Fibroblast of peridontal ligament (primary cell): Measurements from ENCODE around the gene SFI1.
"Not testable (repeated sequence)": the region's sequence is repeated elsewhere in the genome, so short reads cannot be mapped to it uniquely, and the experiment has no call there.

ENCODE experiments used
- DNase-seq: peaks from one replicate; pipeline ENCODE4 v3.0.0-alpha.2; 2010; ENCODE audit errors: extremely low read depth

The SFI1 gene

DNA sequence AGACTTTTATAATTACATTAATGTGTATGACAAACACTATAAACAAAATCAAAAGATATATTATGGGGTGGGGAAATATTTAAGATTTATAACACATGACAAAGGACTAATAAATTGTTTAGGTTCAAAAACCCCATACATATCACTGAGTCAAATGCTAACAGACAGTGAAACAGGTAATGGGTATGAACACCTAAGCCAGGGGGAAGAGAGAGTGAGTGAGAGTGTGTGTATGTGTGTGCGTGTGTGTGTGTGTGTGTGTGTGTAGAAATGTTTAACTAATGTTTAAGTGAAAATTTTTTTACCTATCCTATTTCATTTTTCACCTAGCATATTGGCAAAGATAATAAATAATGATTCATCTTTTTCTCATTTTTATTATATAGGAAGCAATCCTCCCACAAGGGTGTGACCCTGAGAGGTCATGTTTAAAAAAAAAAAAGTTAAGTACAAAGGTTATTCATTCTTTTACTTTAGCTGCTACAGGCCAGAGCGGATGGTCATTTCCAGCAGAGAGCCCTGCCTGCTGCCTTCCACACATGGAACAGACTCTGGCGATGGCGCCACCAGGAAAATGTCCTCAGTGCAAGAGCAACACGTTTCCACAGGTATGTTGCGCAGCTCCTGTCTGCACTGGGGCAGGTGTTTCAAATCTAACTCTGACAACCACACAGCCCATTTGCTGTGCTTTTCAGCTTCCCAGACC lies 92.8 kb downstream of the SFI1 start:
- DNase-seq: no peak

GRCh38 chr22:31590161-31590560 lies 93.8 kb downstream of the SFI1 start:
- not testable (repeated sequence) for DNase-seq

DNA sequence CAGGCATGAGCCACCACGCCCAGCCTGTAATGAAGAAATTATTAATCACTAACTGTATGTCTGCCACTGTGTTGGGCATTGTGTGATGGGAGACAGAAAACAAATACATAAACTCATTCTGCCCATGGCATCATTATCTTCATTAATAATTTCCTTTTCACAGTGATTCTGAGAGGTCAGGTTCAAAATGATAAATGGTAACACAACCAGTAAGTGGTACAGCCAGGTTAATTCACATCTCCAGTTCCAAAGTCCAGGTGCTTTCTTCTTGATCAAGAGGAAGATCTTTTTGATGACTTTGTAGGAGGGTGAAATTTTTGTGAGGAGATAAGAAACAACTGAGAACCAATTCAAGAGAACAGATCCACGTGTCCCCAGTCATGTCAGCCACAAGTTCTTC lies 98.9 kb downstream of the SFI1 start:
- no peak for DNase-seq

DNA sequence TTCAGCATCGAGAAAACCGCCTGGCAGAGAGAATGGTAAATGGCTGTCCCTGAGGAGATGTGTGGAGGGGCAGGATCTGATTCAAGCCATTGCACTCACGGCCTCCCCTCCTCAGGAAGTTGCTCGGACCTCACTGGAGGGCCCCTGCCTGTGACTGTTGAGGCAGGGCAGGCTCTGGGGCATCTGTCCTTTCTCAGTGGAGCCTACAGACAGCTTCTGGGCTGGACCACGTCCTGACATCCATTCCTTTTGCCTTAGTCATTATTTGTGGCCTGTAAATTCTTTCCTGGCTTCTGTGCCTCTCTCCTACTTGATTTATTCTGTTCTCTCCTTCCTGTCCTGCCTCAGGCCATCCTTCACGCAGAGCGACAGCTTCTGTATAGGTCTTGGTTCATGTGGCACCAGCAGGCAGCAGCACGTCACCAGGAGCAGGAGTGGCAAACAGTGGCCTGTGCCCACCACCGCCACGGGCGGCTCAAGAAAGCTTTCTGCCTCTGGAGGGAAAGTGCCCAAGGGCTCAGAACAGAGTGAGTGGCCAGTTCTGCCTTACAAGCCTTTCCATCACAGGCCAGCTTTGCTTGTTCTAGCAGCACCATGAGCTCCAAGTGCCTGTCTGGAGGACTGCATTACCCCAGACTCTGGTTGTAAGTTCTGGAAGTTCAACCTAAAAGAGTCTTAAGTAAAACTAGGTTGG lies 106.1 kb downstream of the SFI1 start:
- DNase-seq: peak; percentile 86

DNA sequence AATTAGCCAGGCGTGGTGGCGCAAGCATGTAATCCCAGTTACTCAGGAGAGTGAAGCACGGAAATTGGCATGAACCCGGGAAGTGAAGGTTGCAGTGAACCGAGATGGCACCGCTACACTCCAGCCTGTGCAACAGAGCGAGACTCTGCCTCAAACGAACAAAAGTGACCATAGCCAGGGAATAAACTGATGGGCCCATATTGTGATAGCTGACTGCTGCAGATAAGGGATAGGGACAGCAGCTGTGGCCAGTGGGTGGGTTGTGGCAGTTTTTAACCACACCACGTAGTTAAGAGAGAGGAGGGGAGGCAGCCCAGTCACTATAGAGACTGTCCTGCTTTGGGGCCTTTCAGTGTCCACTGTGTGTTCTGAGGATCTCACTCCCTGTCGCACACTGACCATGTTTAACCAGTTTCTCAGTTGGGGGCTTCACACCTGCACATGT lies 106.8 kb downstream of the SFI1 start:
- DNase-seq: no peak

GRCh38 chr22:31603574-31603973 lies 107.2 kb downstream of the SFI1 start:
- no peak for DNase-seq

- DNase-seq: no peak
These were observed 107.9 kb downstream of the SFI1 start for GRCh38 chr22:31604137-31604705.

- no peak for DNase-seq
These were observed 108.7 kb downstream of the SFI1 start for GRCh38 chr22:31604746-31605705.

- no peak for DNase-seq
These were observed 109.7 kb downstream of the SFI1 start for GRCh38 chr22:31605851-31606585.

GRCh38 chr22:31607696-31608095 lies 111.4 kb downstream of the SFI1 start:
- DNase-seq: no peak

- no peak for DNase-seq
These were observed 113.4 kb downstream of the SFI1 start for GRCh38 chr22:31609716-31610115.

GRCh38 chr22:31610611-31611010 lies 114.3 kb downstream of the SFI1 start:
- no peak for DNase-seq

- DNase-seq: no peak
These were observed 114.9 kb downstream of the SFI1 start for GRCh38 chr22:31611061-31611760.

DNA sequence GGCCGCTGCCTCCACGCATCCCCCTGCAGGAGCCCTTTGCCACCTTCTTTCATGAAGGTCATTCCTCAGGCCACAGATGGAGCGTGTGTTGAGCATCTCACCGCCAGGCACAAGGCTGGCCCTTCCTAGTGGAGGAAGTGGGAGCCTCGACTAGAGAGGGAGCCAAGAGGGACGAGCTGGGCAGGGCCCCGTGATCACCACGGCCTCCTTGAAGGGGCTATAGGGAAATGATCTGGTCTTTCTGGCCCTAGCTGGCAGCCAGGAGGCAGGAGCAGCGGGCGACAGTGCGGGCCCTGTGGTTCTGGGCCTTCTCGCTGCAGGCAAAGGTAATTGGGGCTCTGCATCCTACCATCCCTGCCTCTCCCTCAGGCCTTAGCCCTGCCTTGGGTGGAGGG lies 116.6 kb downstream of the SFI1 start:
- no peak for DNase-seq

GRCh38 chr22:31613286-31613903 lies 117.1 kb downstream of the SFI1 start:
- DNase-seq: no peak

GRCh38 chr22:31613904-31614296 lies 117.6 kb downstream of the SFI1 start:
- no peak for DNase-seq

GRCh38 chr22:31614781-31615490 lies 118.6 kb downstream of the SFI1 start:
- no peak for DNase-seq

DNA sequence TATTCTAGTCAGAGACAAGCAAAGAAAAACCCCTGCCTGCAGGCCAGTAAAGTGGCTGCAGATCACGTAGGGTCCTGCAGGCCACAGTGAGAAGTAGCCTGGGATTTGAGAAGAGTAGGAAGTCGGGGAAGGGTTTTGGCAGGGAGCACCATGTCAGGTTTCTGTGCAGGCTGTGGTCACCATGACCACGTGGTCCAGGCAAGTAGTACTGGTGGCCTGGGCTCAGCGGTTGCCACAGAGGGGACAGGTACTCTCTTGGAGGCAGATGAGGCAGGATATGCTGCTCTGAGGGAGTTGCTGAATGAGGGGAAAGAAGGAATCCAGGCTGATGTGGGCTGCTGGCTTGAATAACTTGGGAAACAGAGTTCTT lies 119.1 kb downstream of the SFI1 start:
- no peak for DNase-seq

- no peak for DNase-seq
These were observed 119.6 kb downstream of the SFI1 start for GRCh38 chr22:31615940-31616314.
